GM13977 (cell line): Measurements from ENCODE around the gene ANKRD63.

Source experiments
- DNase-seq: peaks from one replicate; pipeline ENCODE4 v3.0.0; 2012; ENCODE audit warnings: low spot score
- CTCF ChIP-seq: IDR thresholded peaks from 2 replicates; pipeline ENCODE4 v1.5.1; 2012; ENCODE audit warnings: mild to moderate bottlenecking, control low read depth; ENCODE audit not compliant: insufficient read depth; ENCODE audit errors: extremely low read depth, missing control alignments
- in situ Hi-C: fragments of 300-500 bp; cut with MboI; formaldehyde crosslinking; loops from one replicate; pipeline ENCODE4 v1.12.0; 2022; ENCODE audit warnings: low sequenced_read_pairs, low pct_unique_long_range_greater_than_20kb, mixed read lengths, inconsistent platforms; ENCODE audit not compliant: unreplicated experiment

The ANKRD63 gene

GRCh38 chr15:40282869-40283614 is at the start of gene ANKRD63:
ANKRD63 (minus strand) TSS chr15:40283064; CDS start chr15:40282586, 478 bp downstream.
- DNase-seq: peak; percentile 80
- no peak for TF ChIP-seq CTCF
- in situ Hi-C loops: no loop called here

DNA sequence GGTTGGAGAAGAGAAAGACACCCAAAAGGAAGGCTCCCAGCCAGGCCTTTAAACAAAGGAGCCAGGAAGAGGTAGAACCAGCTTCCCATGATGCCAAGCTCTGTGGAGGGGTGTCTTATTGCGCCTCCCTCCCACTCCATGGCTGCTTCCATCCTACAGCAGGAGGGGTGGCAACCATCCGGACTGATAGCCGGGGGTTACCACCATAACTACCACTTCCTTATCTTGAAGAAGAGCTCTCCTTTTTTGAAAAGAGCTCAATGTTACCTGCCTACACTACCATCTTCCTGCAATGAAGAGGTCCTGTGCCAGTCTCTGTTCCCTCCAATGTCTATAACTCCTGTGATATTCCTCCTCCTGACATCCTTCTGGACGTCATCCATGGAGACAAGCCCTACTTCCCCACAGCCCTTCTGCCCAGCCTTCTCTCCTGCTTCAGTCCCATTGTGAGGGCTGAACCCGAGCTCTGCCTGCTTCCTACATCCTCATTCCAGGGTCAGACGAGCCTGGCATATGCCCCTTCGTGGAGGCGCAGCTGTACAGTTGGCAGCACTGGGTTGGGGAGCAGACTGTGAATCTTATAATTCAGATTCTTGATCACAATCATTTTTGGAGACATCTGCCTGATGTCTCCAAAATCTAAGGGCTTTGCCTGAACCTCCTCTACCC is 49.4 kb upstream of the ANKRD63 start:
- no peak for DNase-seq
- no peak for TF ChIP-seq CTCF
- in situ Hi-C loops: no loop called here

DNA sequence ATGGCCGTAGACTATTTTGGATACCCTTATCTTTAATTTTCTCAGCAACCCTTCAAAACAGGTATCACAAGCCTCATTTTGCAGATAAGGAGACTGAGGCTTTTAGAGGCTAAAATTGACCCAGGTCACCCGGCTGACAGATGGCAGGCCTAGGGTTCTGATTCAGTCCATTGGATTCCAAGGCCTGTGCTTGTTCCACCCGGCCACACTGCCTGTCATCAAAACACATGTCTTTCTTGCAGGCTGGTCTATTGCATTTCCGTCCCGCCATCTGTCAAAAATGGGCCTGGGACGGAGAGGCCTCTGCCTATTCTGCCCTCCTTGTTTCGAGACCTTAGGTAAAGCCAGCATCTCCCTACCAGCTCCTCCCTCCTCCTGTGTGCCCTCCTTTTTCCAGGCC is 48.8 kb upstream of the ANKRD63 start:
- no peak for DNase-seq
- TF ChIP-seq CTCF: no peak
- in situ Hi-C loops: no loop called here

DNA sequence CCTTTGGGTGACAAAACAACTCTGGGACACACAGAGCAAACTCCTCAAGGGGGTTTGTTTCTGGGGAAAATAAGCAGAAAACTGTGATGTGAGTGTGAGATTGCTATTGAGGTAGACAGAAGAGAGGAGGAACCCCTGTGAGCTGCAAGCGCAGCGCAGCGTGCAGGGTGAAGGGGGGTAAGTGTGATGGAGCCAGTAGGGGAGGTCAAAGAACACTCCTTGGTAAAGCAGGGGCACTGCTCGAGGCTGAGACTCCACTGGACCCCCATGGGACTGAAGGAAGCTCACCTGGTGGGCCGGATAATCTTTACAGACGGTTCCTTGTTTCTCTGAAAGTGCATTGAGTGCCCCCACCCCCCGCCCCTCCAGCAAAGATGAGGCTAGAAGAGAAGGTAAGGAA is 48.2 kb upstream of the ANKRD63 start:
- no peak for TF ChIP-seq CTCF
- in situ Hi-C loops: no loop called here
- DNase-seq: no peak

DNA sequence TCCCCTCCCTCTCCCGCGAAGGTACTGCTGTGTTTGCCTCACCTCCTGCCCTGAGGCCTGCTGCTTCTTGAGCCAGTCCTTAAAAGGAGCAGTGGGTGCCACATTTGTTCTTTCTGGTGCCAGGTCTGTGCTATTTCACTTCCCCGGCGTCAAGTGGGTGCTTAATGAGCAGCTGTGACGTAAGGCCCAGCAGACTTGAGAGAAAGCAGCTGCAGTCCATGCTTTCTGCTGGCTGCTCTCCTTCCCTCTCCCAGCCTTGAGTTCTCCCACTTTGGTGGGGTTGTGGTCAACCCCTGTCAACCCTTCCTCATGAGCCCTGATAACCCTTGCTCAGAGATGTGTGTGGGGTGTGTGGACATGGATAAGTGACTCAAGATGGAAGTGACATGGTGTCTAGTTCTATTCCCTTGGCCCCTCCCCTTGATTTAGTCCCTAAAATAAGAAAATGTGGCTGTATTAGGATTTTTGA is 47.5 kb upstream of the ANKRD63 start:
- DNase-seq: no peak
- in situ Hi-C loops: no loop called here
- no peak for TF ChIP-seq CTCF

DNA sequence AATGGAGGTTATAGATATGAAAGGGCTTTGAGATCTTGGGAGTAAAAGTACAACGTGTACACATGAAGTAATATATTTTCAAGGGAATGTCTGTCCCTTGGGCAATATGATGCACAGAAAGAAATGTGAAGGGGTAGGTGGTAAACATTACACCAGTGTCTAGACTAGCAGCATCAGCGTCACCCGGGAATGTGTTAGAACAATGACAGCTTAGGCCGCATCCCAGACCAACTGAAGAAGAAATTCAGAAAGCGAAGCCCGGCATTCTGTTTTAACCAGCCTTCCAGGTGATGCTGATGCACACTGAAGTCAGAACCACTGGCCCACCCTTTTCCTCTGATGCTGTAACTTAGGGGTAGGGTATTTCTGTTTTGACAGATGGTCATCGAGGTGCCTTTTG is 46.9 kb upstream of the ANKRD63 start:
- no peak for TF ChIP-seq CTCF
- in situ Hi-C loops: no loop called here
- DNase-seq: no peak
